GM21423 (cell line): ENCODE data around the gene ARPP19.
A peak's percentile ranks its signal among the peaks of the same experiment; 100 is the strongest.
"Not testable (repeated sequence)": the region's sequence is repeated elsewhere in the genome, so short reads cannot be mapped to it uniquely, and the experiment has no call there.

Experiments
- ATAC-seq: cut with Tn5 transposase; IDR thresholded peaks from one replicate; pipeline ENCODE4 v1.9.1; 2021; ENCODE audit warnings: mild to moderate bottlenecking, moderate library complexity; ENCODE audit not compliant: unreplicated experiment

The ARPP19 gene

GRCh38 chr15:52551762-52552161 lies 17.1 kb downstream of the ARPP19 start:
- no peak for ATAC-seq

GRCh38 chr15:52551186-52551585 lies 17.6 kb downstream of the ARPP19 start:
- not testable (repeated sequence) for ATAC-seq

GRCh38 chr15:52546031-52546751 lies 22.6 kb downstream of the ARPP19 start:
- ATAC-seq: no peak

- no peak for ATAC-seq
Measured at GRCh38 chr15:52540374-52541012, 28.3 kb downstream of the ARPP19 start.

- no peak for ATAC-seq
Measured at GRCh38 chr15:52537459-52537858, 31.4 kb downstream of the ARPP19 start.

- ATAC-seq: no peak
Measured at GRCh38 chr15:52532427-52532826, 36.4 kb downstream of the ARPP19 start.

GRCh38 chr15:52529940-52530339 lies 38.9 kb downstream of the ARPP19 start:
- no peak for ATAC-seq

GRCh38 chr15:52529341-52529924 lies 39.4 kb downstream of the ARPP19 start:
- no peak for ATAC-seq

GRCh38 chr15:52528564-52529340 lies 40.1 kb downstream of the ARPP19 start, which contains the start of gene MYO5A:
TSS of gene MYO5A (minus strand) at chr15:52528880. CDS start at chr15:52528806, 74 bp downstream.
- ATAC-seq: peak; percentile 82

- peak; percentile 11 for ATAC-seq
Measured at GRCh38 chr15:52527911-52528563, 40.8 kb downstream of the ARPP19 start.

- ATAC-seq: no peak
Measured at GRCh38 chr15:52527196-52527910, 41.5 kb downstream of the ARPP19 start.

GRCh38 chr15:52524223-52525136 lies 44.4 kb downstream of the ARPP19 start:
- ATAC-seq: no peak

GRCh38 chr15:52523647-52524046 lies 45.2 kb downstream of the ARPP19 start:
- no peak for ATAC-seq

GRCh38 chr15:52523192-52523591 lies 45.6 kb downstream of the ARPP19 start:
- ATAC-seq: no peak

- ATAC-seq: no peak
Measured at GRCh38 chr15:52521682-52522081, 47.1 kb downstream of the ARPP19 start.

- no peak for ATAC-seq
Measured at GRCh38 chr15:52520421-52520820, 48.4 kb downstream of the ARPP19 start.

GRCh38 chr15:52518487-52519371 lies 50.1 kb downstream of the ARPP19 start:
- ATAC-seq: no peak

- ATAC-seq: no peak
Measured at GRCh38 chr15:52517014-52517413, 51.8 kb downstream of the ARPP19 start.
